IMR-90 (cell line): ENCODE measurements around the gene TBX22. TPM values are rescaled to one million over a fixed set of nuclear protein-coding genes. Genes with fewer than 3 reads are reported as not detected.

ENCODE experiments used
- ATAC-seq: fragments of 200-7000 bp; cut with Tn5 transposase; 2 replicates; pipeline ENCODE4 v1.9.1; 2020; ENCODE audit warnings: low read depth, mild to moderate bottlenecking, moderate library complexity
- BruUV-seq: library from RNA; stranded (reverse); fragments of 400-500 nt; replicated peaks from 2 replicates; lab custom pipeline; 2021; lab: Mats Ljungman, UMichigan
- CTCF ChIA-PET: fragments of 300-600 bp; formaldehyde crosslinking; extraction: SDS; loops from one replicate; lab custom pipeline; 2021; ENCODE audit warnings: antibody characterized with exemption; lab: Yijun Ruan, JAX
- POLR2A ChIA-PET: fragments of 300-600 bp; sonication (Branson Sonifier 250); formaldehyde crosslinking; loops from one replicate; lab custom pipeline; 2022; ENCODE audit warnings: antibody characterized with exemption; ENCODE audit not compliant: unreplicated experiment; lab: Charles Lee
- DNase-seq: peaks from one replicate; pipeline ENCODE4 v3.0.0; 2013
- H2AFZ ChIP-seq: replicated peaks from 2 replicates; pipeline ENCODE3; 2013; ENCODE audit warnings: low read length, mild to moderate bottlenecking; ENCODE audit not compliant: poor library complexity
- H2AK5ac ChIP-seq: 2 replicates; pipeline ENCODE4 v1.6.1; 2013; ENCODE audit warnings: low read depth, low read length, inconsistent platforms
- H2AK9ac ChIP-seq: replicated peaks from 2 replicates; pipeline ENCODE3; 2013; ENCODE audit warnings: mild to moderate bottlenecking, low read depth, low read length, moderate library complexity; ENCODE audit not compliant: poor library complexity
- H2BK120ac ChIP-seq: 2 replicates; pipeline ENCODE4 v1.6.1; 2013; ENCODE audit warnings: low read depth, low read length, inconsistent platforms
- H2BK15ac ChIP-seq: 3 replicates; pipeline ENCODE4 v1.6.1; 2013; ENCODE audit warnings: low read depth, low read length, inconsistent platforms
- H2BK20ac ChIP-seq: 2 replicates; pipeline ENCODE4 v1.6.1; 2013; ENCODE audit warnings: low read depth, mild to moderate bottlenecking, inconsistent platforms, low read length, moderate library complexity
- H2BK5ac ChIP-seq: 2 replicates; pipeline ENCODE4 v1.6.1; 2013; ENCODE audit warnings: mild to moderate bottlenecking, low read depth, low read length, inconsistent platforms; ENCODE audit not compliant: poor library complexity, severe bottlenecking
- H3K14ac ChIP-seq: replicated peaks from 2 replicates; pipeline ENCODE4 v1.6.1; 2013; ENCODE audit warnings: low read depth, low read length, inconsistent platforms
- H3K18ac ChIP-seq: 2 replicates; pipeline ENCODE4 v1.6.1; 2013; ENCODE audit warnings: low read depth, low read length, control low read depth
- H3K23ac ChIP-seq: 2 replicates; pipeline ENCODE4 v1.6.1; 2013; ENCODE audit warnings: low read depth, low read length, inconsistent platforms
- H3K27ac ChIP-seq: 2 replicates; pipeline ENCODE4 v1.5.1; 2013; ENCODE audit warnings: mild to moderate bottlenecking, control low read depth, low read length; ENCODE audit not compliant: insufficient read depth
- H3K27me3 ChIP-seq: 2 replicates; pipeline ENCODE4 v1.6.1; 2013; ENCODE audit warnings: low read length; ENCODE audit not compliant: control insufficient read depth, insufficient read depth
- H3K36me3 ChIP-seq: 2 replicates; pipeline ENCODE4 v1.6.1; 2013; ENCODE audit warnings: low read length, mixed read lengths; ENCODE audit not compliant: control insufficient read depth, insufficient read depth
- H3K4ac ChIP-seq: 2 replicates; pipeline ENCODE4 v1.6.1; 2013; ENCODE audit warnings: low read depth, low read length, inconsistent platforms
- H3K4me1 ChIP-seq: 2 replicates; pipeline ENCODE4 v1.6.1; 2013; ENCODE audit warnings: low read length, mixed read lengths; ENCODE audit not compliant: control insufficient read depth, insufficient read depth
- H3K4me2 ChIP-seq: 2 replicates; pipeline ENCODE4 v1.6.1; 2013; ENCODE audit warnings: low read depth, mild to moderate bottlenecking, control low read depth, low read length, moderate library complexity
- H3K4me3 ChIP-seq: 2 replicates; pipeline ENCODE4 v1.5.1; 2013; ENCODE audit warnings: low read depth, mild to moderate bottlenecking, control low read depth, low read length, moderate library complexity; ENCODE audit not compliant: insufficient read depth
- H3K56ac ChIP-seq: 2 replicates; pipeline ENCODE4 v1.6.1; 2013; ENCODE audit warnings: low read length, inconsistent platforms; ENCODE audit not compliant: insufficient read depth; ENCODE audit errors: extremely low read depth
- H3K79me1 ChIP-seq, 2 experiments: 2 replicates each; pipeline ENCODE4 v1.6.1; 2013; ENCODE audit warnings: low read length in 2 of 2, inconsistent platforms in 1 of 2, low read depth in 1 of 2
- H3K9ac ChIP-seq: 2 replicates; pipeline ENCODE4 v1.6.1; 2013; ENCODE audit warnings: low read depth, low read length, control low read depth
- H3K9me1 ChIP-seq: 2 replicates; pipeline ENCODE4 v1.6.1; 2013; ENCODE audit warnings: low read length, inconsistent platforms; ENCODE audit not compliant: insufficient read depth
- H3K9me3 ChIP-seq: 2 replicates; pipeline ENCODE4 v1.6.1; 2013; ENCODE audit warnings: low read length; ENCODE audit not compliant: control insufficient read depth, insufficient read depth
- H4K20me1 ChIP-seq: 2 replicates; pipeline ENCODE4 v1.6.1; 2013; ENCODE audit warnings: low read length, inconsistent platforms; ENCODE audit not compliant: insufficient read depth
- H4K5ac ChIP-seq: 2 replicates; pipeline ENCODE4 v1.6.1; 2013; ENCODE audit warnings: mild to moderate bottlenecking, low read depth, low read length, control low read depth
- H4K8ac ChIP-seq, 2 experiments: 2 replicates each; pipeline ENCODE4 v1.6.1; 2013; ENCODE audit warnings: low read depth in 2 of 2, low read length in 2 of 2, control low read depth in 1 of 2, inconsistent platforms in 1 of 2
- H4K91ac ChIP-seq: 2 replicates; pipeline ENCODE4 v1.6.1; 2013; ENCODE audit warnings: low read depth, low read length, inconsistent platforms; ENCODE audit not compliant: insufficient read depth
- BHLHE40 ChIP-seq: fragments of 150-350 bp; IDR thresholded peaks from 2 replicates; pipeline ENCODE4 v1.6.1; 2016; ENCODE audit warnings: mild to moderate bottlenecking, low read depth, low read length
- CEBPB ChIP-seq: IDR thresholded peaks from 2 replicates; pipeline ENCODE4 v1.6.1; 2012; ENCODE audit warnings: low read depth, low read length, improper control_type of control experiment
- CHD1 ChIP-seq: IDR thresholded peaks from 2 replicates; pipeline ENCODE4 v1.6.1; 2012; ENCODE audit warnings: low read depth, low read length, improper control_type of control experiment
- CTCF ChIP-seq: conservative IDR thresholded peaks from 2 replicates; pipeline ENCODE4 v1.5.1; 2012; ENCODE audit warnings: mild to moderate bottlenecking, low read depth, low read length, improper control_type of control experiment
- ELK1 ChIP-seq: fragments of 150-350 bp; IDR thresholded peaks from 2 replicates; pipeline ENCODE4 v1.6.1; 2016; ENCODE audit warnings: low read depth, mild to moderate bottlenecking, low read length, moderate library complexity, borderline replicate concordance
- FOS ChIP-seq: fragments of 150-350 bp; IDR thresholded peaks from 2 replicates; pipeline ENCODE4 v1.6.1; 2016; ENCODE audit warnings: low read depth, low read length
- MAFK ChIP-seq: IDR thresholded peaks from 2 replicates; pipeline ENCODE4 v1.6.1; 2012; ENCODE audit warnings: low read depth, low read length, improper control_type of control experiment
- MAZ ChIP-seq: IDR thresholded peaks from 2 replicates; pipeline ENCODE4 v1.6.1; 2012; ENCODE audit warnings: low read depth, mild to moderate bottlenecking, low read length, improper control_type of control experiment, moderate library complexity, borderline replicate concordance
- MXI1 ChIP-seq: IDR thresholded peaks from 2 replicates; pipeline ENCODE4 v1.6.1; 2012; ENCODE audit warnings: low read depth, mild to moderate bottlenecking, low read length, moderate library complexity, borderline replicate concordance
- NFE2L2 ChIP-seq: fragments of 150-350 bp; IDR thresholded peaks from 2 replicates; pipeline ENCODE4 v1.6.1; 2016; ENCODE audit warnings: low read depth, mild to moderate bottlenecking, low read length
- POLR2A ChIP-seq: IDR thresholded peaks from 2 replicates; pipeline ENCODE4 v1.6.1; 2012; ENCODE audit warnings: mild to moderate bottlenecking, low read depth, low read length
- RAD21 ChIP-seq: IDR thresholded peaks from 2 replicates; pipeline ENCODE4 v1.6.1; 2012; ENCODE audit warnings: low read length, improper control_type of control experiment
- RCOR1 ChIP-seq: IDR thresholded peaks from 2 replicates; pipeline ENCODE4 v1.6.1; 2012; ENCODE audit warnings: mild to moderate bottlenecking, low read length, improper control_type of control experiment; ENCODE audit not compliant: insufficient replicate concordance
- RFX5 ChIP-seq: IDR thresholded peaks from 2 replicates; pipeline ENCODE4 v1.8.0; 2012; ENCODE audit warnings: low read depth, mild to moderate bottlenecking, low read length, moderate library complexity
- SMC3 ChIP-seq: fragments of 150-350 bp; IDR thresholded peaks from 2 replicates; pipeline ENCODE4 v1.6.1; 2016; ENCODE audit warnings: low read depth, mild to moderate bottlenecking, antibody characterized with exemption, low read length, moderate library complexity
- USF2 ChIP-seq: fragments of 150-350 bp; IDR thresholded peaks from 2 replicates; pipeline ENCODE4 v1.6.1; 2017; ENCODE audit warnings: mild to moderate bottlenecking, antibody characterized with exemption, low read length, low read depth
- dilution Hi-C: fragments of 300-500 bp; cut with HindIII; formaldehyde crosslinking; loops from one replicate; pipeline ENCODE4 v1.14.3; 2018; ENCODE audit warnings: low sequenced_read_pairs; ENCODE audit not compliant: unreplicated experiment
- in situ Hi-C: fragments of 300-500 bp; cut with MboI; formaldehyde crosslinking; loops from 3 replicates; pipeline ENCODE4 v1.14.3; 2019; ENCODE audit warnings: low sequenced_read_pairs, inconsistent platforms, mixed read lengths
- intact Hi-C: fragments of 100-400 bp; cut with micrococcal nuclease; formaldehyde crosslinking; loops from 2 replicates; pipeline ENCODE4 v1.10.0; 2022
- polyA plus RNA-seq, 3 experiments: library from polyadenylated mRNA; depleted of rRNA; stranded (reverse); fragments of >200 nt; gene quantifications; 2 replicates each; pipeline ENCODE4 v1.2.3, GENCODE V29; 2012; ENCODE audit warnings: low replicate concordance in 1 of 3
- total RNA-seq: library from RNA; depleted of rRNA; stranded (reverse); fragments of >200 nt; gene quantifications from 2 replicates; pipeline ENCODE4 v1.2.3, GENCODE V29; 2012

TBX22 gene
- total and polyA plus RNA-seq, 2 of the 4 experiments (the other 2 are of a cell fraction): not detected

- POLR2A ChIA-PET: no interaction called here
- no peak overlapping the region for H2AK9ac ChIP-seq
- no peak overlapping the region for H3K4me3 ChIP-seq
- no peak overlapping the region for H2BK5ac ChIP-seq
- no peak overlapping the region for H3K23ac ChIP-seq
- CTCF ChIA-PET: no interaction called here
- ATAC-seq (no peak), DNase-seq (no peak)
- H2AK5ac ChIP-seq: no peak overlapping the region
- no peaks in the 10 kb centered on the region for H3K36me3 ChIP-seq
- H3K4me2 ChIP-seq: no peak overlapping the region
- H3K79me1 ChIP-seq: no peaks in the 10 kb centered on the region
- TF ChIP-seq RFX5: no peak
- TF ChIP-seq CTCF: no peak
- TF ChIP-seq SMC3: no peak
- no peak for TF ChIP-seq POLR2A
- no peak for TF ChIP-seq CHD1
- TF ChIP-seq RAD21: no peak
- no peak for TF ChIP-seq MAFK
- no peak for TF ChIP-seq FOS
- no peak for TF ChIP-seq BHLHE40
- TF ChIP-seq NFE2L2: no peak
- no peak for TF ChIP-seq USF2
- TF ChIP-seq ELK1: no peak
- TF ChIP-seq MXI1: no peak
- no peak for TF ChIP-seq MAZ
- no peak for TF ChIP-seq CEBPB
- TF ChIP-seq RCOR1: no peak
- in situ Hi-C loops: no loop called here
- no peak overlapping the region for H3K18ac ChIP-seq
- no peak overlapping the region for H3K4ac ChIP-seq
- no peak overlapping the region for H4K91ac ChIP-seq
- BruUV-seq: no TSS peak
- intact Hi-C loops: no loop called here
- H3K9me1 ChIP-seq: no peaks in the 10 kb centered on the region
- H2BK120ac ChIP-seq: no peak overlapping the region
- dilution Hi-C loops: no loop called here
- H3K4me1 ChIP-seq: no peaks in the 10 kb centered on the region
- no peak overlapping the region for H2BK20ac ChIP-seq
- H4K20me1 ChIP-seq: no peaks in the 10 kb centered on the region
- peaks cover 3% of the 10 kb centered on the region; the same call in 1 of the 2 replicates for H3K9me3 ChIP-seq
- no peak overlapping the region for H3K56ac ChIP-seq
- no peak overlapping the region for H2AFZ ChIP-seq
- H2BK15ac ChIP-seq: no peak overlapping the region
- no peak overlapping the region for H3K9ac ChIP-seq
- H3K27ac ChIP-seq: no peak overlapping the region
- no peak overlapping the region for H4K5ac ChIP-seq
- H3K27me3 ChIP-seq: no peaks in the 10 kb centered on the region
- no peak overlapping the region for H3K14ac ChIP-seq
- no peak overlapping the region for H4K8ac ChIP-seq
These were observed 38.9 kb upstream of the TBX22 start for GRCh38 chrX:79975605-79976004.
